Measurements from ENCODE around the gene LRFN2. TPM values are rescaled to one million over a fixed set of nuclear protein-coding genes. Genes with fewer than 3 reads are reported as not detected.

Gene LRFN2
- total and polyA plus RNA-seq, 2 experiments from 2014 or later = 0.33 to 0.54 TPM

DNA sequence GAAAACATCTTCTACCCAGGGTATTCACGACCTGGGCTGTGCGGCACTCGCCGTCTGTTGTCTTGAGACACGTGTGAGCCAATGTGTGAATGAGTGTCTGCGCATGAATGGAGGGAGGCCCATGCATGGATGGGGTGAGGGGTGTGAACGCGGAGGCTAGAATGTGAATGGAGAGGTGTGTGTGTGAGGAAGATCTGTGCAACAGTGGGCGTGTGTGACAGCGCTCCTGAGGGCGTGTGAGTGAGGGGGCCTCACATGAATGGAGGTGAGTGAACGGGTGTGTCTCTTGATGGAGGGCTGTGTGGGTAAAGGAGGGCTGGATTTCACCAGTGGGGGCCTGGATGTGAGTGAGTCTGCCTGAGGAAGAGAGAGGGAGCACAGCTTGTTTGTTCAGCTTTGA, 146.0 kb downstream of the LRFN2 start:
- no peaks in the 10 kb centered on the region for H3K36me3 ChIP-seq (replicated peaks; ENCODE audit: insufficient read depth, low read depth)
- no peaks in the 10 kb centered on the region for H3K9me3 ChIP-seq (ENCODE audit: low read depth)
- no peaks in the 10 kb centered on the region for H3K79me2 ChIP-seq
- DNase-seq (ENCODE audit: low spot score) = no peak
- TF ChIP-seq, protein P1, sequence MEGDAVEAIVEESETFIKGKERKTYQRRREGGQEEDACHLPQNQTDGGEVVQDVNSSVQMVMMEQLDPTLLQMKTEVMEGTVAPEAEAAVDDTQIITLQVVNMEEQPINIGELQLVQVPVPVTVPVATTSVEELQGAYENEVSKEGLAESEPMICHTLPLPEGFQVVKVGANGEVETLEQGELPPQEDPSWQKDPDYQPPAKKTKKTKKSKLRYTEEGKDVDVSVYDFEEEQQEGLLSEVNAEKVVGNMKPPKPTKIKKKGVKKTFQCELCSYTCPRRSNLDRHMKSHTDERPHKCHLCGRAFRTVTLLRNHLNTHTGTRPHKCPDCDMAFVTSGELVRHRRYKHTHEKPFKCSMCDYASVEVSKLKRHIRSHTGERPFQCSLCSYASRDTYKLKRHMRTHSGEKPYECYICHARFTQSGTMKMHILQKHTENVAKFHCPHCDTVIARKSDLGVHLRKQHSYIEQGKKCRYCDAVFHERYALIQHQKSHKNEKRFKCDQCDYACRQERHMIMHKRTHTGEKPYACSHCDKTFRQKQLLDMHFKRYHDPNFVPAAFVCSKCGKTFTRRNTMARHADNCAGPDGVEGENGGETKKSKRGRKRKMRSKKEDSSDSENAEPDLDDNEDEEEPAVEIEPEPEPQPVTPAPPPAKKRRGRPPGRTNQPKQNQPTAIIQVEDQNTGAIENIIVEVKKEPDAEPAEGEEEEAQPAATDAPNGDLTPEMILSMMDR (IDR thresholded peaks at IDR 0.05; ENCODE audit: poor library complexity) = no peak
- H3K27ac ChIP-seq = no peak overlapping the region
- no peaks in the 10 kb centered on the region for H3K27me3 ChIP-seq
- 92% methylated on average over 12 of the region's 12 CpGs for WGBS (ENCODE audit: low lambda C conversion rate, missing lambda C conversion rate)
- H3K4me3 ChIP-seq = no peak overlapping the region
- no peaks in the 10 kb centered on the region for H3K4me1 ChIP-seq (ENCODE audit: insufficient read depth)
- H3K4me2 ChIP-seq = no peak overlapping the region
- H2AFZ ChIP-seq = no peak overlapping the region
- no peaks in the 10 kb centered on the region for H4K20me1 ChIP-seq (ENCODE audit: insufficient read depth, poor library complexity, severe bottlenecking)
- H3K9me2 ChIP-seq (replicated peaks; ENCODE audit: insufficient read depth) = no peaks in the 10 kb centered on the region

DNA sequence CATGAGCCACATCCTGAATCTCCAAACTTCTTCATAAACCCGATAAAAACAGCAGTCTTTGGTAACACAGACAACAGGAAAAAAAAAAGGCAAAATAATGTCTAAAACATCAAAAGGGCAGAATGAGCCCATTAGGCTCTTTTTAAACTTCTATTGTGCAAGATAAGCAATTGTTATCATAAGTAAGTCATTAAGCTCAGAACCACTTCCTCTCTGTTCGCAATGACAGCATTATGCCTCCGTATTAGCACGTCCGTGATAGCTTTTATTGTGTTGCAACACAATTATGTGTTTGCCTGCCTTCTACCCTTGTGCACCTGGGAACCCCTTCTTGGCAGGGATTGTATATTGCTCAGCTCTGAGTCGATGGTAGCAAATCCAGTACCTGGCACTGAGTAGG, 147.1 kb downstream of the LRFN2 start:
- Histone ChIP-seq H3K79me2 (no peaks in the 10 kb centered on the region), H3K27me3 (no peaks in the 10 kb centered on the region), H2AFZ (no peak overlapping the region), H3K4me3 (no peak overlapping the region), H3K27ac (no peak overlapping the region), H4K20me1 (ENCODE audit: insufficient read depth, poor library complexity, severe bottlenecking) (no peaks in the 10 kb centered on the region), H3K4me2 (no peak overlapping the region), H3K36me3 (replicated peaks; ENCODE audit: insufficient read depth, low read depth) (no peaks in the 10 kb centered on the region), H3K4me1 (ENCODE audit: insufficient read depth) (no peaks in the 10 kb centered on the region), H3K9me3 (ENCODE audit: low read depth) (no peaks in the 10 kb centered on the region), H3K9me2 (replicated peaks; ENCODE audit: insufficient read depth) (no peaks in the 10 kb centered on the region)
- 57% methylated on average over 6 of the region's 6 CpGs for WGBS (ENCODE audit: low lambda C conversion rate, missing lambda C conversion rate)
- TF ChIP-seq EZH2phosphoT487 (IDR thresholded peaks at IDR 0.05; ENCODE audit: low read depth, severe bottlenecking, unreplicated experiment) = no peak
- DNase-seq (ENCODE audit: low spot score) = no peak

DNA sequence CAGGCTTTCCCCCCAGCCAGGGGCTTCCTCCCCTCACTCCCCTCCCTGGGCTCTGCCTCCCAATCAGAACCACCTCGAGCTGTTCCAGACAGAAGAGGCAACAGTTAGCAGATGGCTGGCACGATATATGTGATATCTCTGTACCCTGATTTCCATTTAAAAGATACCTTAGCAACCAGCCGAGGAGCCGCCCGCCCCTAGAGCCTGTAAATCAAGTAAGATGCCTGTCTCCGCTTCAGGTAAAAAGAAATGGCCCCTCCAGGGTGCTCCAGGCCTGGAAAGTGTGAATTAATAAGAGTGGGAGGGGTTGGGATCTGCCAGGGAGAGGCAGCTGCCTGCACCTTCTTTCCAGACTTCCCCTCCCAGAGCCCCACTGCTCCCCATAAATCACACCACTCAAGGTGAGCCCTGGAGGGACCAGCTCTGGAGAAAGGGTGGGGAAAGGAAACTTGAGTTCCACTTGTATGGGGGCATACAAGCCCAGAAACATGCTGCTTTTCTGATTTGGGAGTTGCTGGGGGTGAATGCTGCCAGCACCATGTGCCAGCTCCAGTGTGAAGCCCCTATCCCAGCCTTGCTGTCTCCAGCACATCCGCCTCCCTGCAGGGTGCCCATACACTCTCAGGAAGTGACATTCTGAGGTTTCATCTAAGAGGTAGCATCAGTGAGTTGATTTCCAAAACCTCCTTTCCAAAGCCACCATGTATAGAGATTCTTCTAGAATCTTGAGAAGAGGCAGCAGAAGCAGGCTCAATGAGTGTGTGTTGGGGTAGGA, 148.0 kb downstream of the LRFN2 start:
- TF ChIP-seq EZH2phosphoT487 (IDR thresholded peaks at IDR 0.05; ENCODE audit: low read depth, severe bottlenecking, unreplicated experiment) (no peak), EZH2 (IDR thresholded peaks at IDR 0.05; ENCODE audit: borderline replicate concordance) (no peak)
- TF ChIP-seq, protein P1 (IDR thresholded peaks at IDR 0.05; ENCODE audit: poor library complexity) = no peak
- 87% methylated on average over 7 of the region's 7 CpGs for WGBS (ENCODE audit: low lambda C conversion rate, missing lambda C conversion rate)
- Histone ChIP-seq H3K4me2 (no peak overlapping the region), H3K27me3 (no peaks in the 10 kb centered on the region), H3K4me1 (ENCODE audit: insufficient read depth) (no peaks in the 10 kb centered on the region), H3K9me2 (replicated peaks; ENCODE audit: insufficient read depth) (no peaks in the 10 kb centered on the region), H3K36me3 (replicated peaks; ENCODE audit: insufficient read depth, low read depth) (no peaks in the 10 kb centered on the region), H3K79me2 (no peaks in the 10 kb centered on the region), H3K9me3 (ENCODE audit: low read depth) (no peaks in the 10 kb centered on the region), H3K27ac (no peak overlapping the region), H4K20me1 (ENCODE audit: insufficient read depth, poor library complexity, severe bottlenecking) (no peaks in the 10 kb centered on the region), H3K4me3 (no peak overlapping the region), H2AFZ (no peak overlapping the region)
- DNase-seq (ENCODE audit: low spot score) = no peak

DNA sequence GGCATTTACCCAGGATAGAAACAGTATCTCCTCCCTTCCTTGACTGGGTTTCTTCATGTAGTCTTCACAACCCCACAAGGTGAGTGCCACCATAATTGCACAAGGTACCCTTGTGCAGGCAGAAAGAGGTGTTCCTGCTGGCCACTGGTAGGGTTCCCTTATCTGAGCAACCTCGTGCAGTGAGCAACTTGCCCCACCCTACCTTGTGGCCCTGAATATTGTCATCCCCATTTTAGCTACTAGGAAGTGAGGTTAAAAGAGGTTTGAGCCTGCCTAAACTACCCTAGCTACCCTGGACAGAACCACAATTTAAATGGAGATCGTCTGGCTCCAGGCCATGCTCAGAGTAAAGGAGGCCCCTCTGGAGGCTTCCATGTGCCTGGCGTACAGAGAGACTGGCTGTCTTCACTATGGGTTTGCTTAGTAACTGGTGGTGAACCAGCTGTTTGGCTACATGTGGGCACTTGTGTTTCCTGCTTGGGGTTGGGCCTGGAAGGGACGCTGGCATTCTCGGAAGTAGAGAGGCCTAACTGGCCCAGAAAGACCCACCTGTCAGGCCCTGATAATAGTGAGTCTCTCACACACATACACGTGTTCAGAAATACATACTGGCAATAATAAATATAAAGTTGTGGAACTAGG, 148.8 kb downstream of the LRFN2 start:
- 79% methylated on average over 6 of the region's 6 CpGs for WGBS (ENCODE audit: low lambda C conversion rate, missing lambda C conversion rate)
- Histone ChIP-seq H4K20me1 (ENCODE audit: insufficient read depth, poor library complexity, severe bottlenecking) (no peaks in the 10 kb centered on the region), H2AFZ (no peak overlapping the region), H3K27me3 (no peaks in the 10 kb centered on the region), H3K79me2 (no peaks in the 10 kb centered on the region), H3K4me3 (no peak overlapping the region), H3K36me3 (replicated peaks; ENCODE audit: insufficient read depth, low read depth) (no peaks in the 10 kb centered on the region), H3K4me1 (ENCODE audit: insufficient read depth) (no peaks in the 10 kb centered on the region), H3K9me2 (replicated peaks; ENCODE audit: insufficient read depth) (no peaks in the 10 kb centered on the region), H3K4me2 (no peak overlapping the region), H3K9me3 (ENCODE audit: low read depth) (no peaks in the 10 kb centered on the region), H3K27ac (no peak overlapping the region)
- TF ChIP-seq, protein P1 (IDR thresholded peaks at IDR 0.05; ENCODE audit: poor library complexity) = no peak
- TF ChIP-seq EZH2phosphoT487 (IDR thresholded peaks at IDR 0.05; ENCODE audit: low read depth, severe bottlenecking, unreplicated experiment) (no peak), EZH2 (IDR thresholded peaks at IDR 0.05; ENCODE audit: borderline replicate concordance) (no peak)
- no peak for DNase-seq (ENCODE audit: low spot score)

Data from hepatocyte (in vitro differentiated cells).